Panc1 (cell line): ENCODE measurements around the gene PPP2R3B.
"Not testable (repeated sequence)": the region's sequence is repeated elsewhere in the genome, so short reads cannot be mapped to it uniquely, and the experiment has no call there.

ENCODE experiments used
- POLR2AphosphoS5 ChIP-seq: IDR thresholded peaks from 2 replicates; pipeline ENCODE4 v1.6.1; 2012; ENCODE audit warnings: mild to moderate bottlenecking, low read depth, low read length, moderate library complexity
- TF ChIP-seq, protein P1 (sequence below): fragments of 450-650 bp; IDR thresholded peaks from 2 replicates; pipeline ENCODE4 v1.5.1; 2017; ENCODE audit warnings: mild to moderate bottlenecking
- TF ChIP-seq, protein P2 (sequence below), 2 experiments: IDR thresholded peaks; 2 replicates each; pipeline ENCODE4 v1.6.1; 2011 to 2012; ENCODE audit warnings: low read depth in 2 of 2, control low read depth in 1 of 2, low read length in 1 of 2, mild to moderate bottlenecking in 1 of 2, moderate library complexity in 1 of 2; ENCODE audit not compliant: insufficient read depth in 1 of 2

DNA sequence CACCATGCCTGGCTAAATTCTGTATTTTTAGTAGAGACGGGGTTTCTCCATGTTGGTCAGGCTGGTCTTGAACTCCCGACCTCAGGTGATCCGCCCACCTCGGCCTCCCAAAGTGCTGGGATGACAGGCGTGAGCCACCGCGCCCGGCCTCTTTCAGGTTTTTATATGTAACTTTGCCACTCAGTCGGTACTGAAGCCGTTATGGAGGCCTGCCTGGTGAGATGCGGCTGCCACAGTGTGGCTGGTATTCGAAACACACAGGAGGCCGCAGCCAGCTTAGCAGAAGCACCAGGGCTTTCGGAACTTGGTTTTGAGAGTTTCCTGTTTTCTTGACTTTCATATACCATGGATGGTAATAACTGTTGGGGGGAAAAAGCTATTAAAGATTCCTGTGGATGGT lies 62.0 kb downstream of the PPP2R3B start:
- TF ChIP-seq, protein P1, sequence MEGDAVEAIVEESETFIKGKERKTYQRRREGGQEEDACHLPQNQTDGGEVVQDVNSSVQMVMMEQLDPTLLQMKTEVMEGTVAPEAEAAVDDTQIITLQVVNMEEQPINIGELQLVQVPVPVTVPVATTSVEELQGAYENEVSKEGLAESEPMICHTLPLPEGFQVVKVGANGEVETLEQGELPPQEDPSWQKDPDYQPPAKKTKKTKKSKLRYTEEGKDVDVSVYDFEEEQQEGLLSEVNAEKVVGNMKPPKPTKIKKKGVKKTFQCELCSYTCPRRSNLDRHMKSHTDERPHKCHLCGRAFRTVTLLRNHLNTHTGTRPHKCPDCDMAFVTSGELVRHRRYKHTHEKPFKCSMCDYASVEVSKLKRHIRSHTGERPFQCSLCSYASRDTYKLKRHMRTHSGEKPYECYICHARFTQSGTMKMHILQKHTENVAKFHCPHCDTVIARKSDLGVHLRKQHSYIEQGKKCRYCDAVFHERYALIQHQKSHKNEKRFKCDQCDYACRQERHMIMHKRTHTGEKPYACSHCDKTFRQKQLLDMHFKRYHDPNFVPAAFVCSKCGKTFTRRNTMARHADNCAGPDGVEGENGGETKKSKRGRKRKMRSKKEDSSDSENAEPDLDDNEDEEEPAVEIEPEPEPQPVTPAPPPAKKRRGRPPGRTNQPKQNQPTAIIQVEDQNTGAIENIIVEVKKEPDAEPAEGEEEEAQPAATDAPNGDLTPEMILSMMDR: 0 out of 2 replicates have a peak, but pooled peaks have one; percentile 20
- TF ChIP-seq, protein P2, sequence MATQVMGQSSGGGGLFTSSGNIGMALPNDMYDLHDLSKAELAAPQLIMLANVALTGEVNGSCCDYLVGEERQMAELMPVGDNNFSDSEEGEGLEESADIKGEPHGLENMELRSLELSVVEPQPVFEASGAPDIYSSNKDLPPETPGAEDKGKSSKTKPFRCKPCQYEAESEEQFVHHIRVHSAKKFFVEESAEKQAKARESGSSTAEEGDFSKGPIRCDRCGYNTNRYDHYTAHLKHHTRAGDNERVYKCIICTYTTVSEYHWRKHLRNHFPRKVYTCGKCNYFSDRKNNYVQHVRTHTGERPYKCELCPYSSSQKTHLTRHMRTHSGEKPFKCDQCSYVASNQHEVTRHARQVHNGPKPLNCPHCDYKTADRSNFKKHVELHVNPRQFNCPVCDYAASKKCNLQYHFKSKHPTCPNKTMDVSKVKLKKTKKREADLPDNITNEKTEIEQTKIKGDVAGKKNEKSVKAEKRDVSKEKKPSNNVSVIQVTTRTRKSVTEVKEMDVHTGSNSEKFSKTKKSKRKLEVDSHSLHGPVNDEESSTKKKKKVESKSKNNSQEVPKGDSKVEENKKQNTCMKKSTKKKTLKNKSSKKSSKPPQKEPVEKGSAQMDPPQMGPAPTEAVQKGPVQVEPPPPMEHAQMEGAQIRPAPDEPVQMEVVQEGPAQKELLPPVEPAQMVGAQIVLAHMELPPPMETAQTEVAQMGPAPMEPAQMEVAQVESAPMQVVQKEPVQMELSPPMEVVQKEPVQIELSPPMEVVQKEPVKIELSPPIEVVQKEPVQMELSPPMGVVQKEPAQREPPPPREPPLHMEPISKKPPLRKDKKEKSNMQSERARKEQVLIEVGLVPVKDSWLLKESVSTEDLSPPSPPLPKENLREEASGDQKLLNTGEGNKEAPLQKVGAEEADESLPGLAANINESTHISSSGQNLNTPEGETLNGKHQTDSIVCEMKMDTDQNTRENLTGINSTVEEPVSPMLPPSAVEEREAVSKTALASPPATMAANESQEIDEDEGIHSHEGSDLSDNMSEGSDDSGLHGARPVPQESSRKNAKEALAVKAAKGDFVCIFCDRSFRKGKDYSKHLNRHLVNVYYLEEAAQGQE (IDR thresholded peaks at IDR 0.05; ENCODE audit: insufficient read depth in 1 of 2, low read depth in 2 of 2, low read length in 1 of 2): not testable (repeated sequence)
- not testable (repeated sequence) for TF ChIP-seq POLR2AphosphoS5
